WERI-Rb-1 (cell line): ENCODE results near the gene TBC1D13.
"Not testable (repeated sequence)": the region's sequence is repeated elsewhere in the genome, so short reads cannot be mapped to it uniquely, and the experiment has no call there.

ENCODE experiments used
- DNase-seq: peaks from one replicate; pipeline ENCODE4 v3.0.0-alpha.2; 2020
- H3K27ac ChIP-seq: fragments of 250-450 bp; sonication (Bioruptor Pico); 2 replicates; pipeline ENCODE4 v1.5.1; 2020; ENCODE audit warnings: mild to moderate bottlenecking, moderate library complexity
- H3K27me3 ChIP-seq: fragments of 250-450 bp; sonication (Bioruptor Pico); 2 replicates; pipeline ENCODE4 v1.5.1; 2021; ENCODE audit warnings: mild to moderate bottlenecking, low read depth, moderate library complexity; ENCODE audit not compliant: insufficient read depth, severe bottlenecking
- H3K36me3 ChIP-seq: fragments of 250-450 bp; sonication (Bioruptor Pico); 2 replicates; pipeline ENCODE4 v1.5.1; 2020; ENCODE audit warnings: mild to moderate bottlenecking, moderate library complexity
- H3K4me3 ChIP-seq: 2 replicates; pipeline ENCODE4 v1.5.1; 2011; ENCODE audit warnings: low read depth, mild to moderate bottlenecking, control low read depth, low read length
- H3K9me3 ChIP-seq: fragments of 250-450 bp; sonication (Bioruptor Pico); 2 replicates; pipeline ENCODE4 v1.5.1; 2021; ENCODE audit warnings: mild to moderate bottlenecking, moderate library complexity; ENCODE audit not compliant: severe bottlenecking
- CTCF ChIP-seq: IDR thresholded peaks from 2 replicates; pipeline ENCODE4 v1.5.1; 2011; ENCODE audit warnings: low read depth, mild to moderate bottlenecking, control low read depth, inconsistent platforms, low read length

Gene TBC1D13

GRCh38 chr9:128792134-128792533, 5.1 kb downstream of the TBC1D13 start:
- no peak for DNase-seq
- no peak overlapping the region for H3K4me3 ChIP-seq
- no peaks in the 10 kb centered on the region for H3K27me3 ChIP-seq
- no peak for TF ChIP-seq CTCF
- peaks cover 72% of the 10 kb centered on the region for H3K36me3 ChIP-seq
- no peaks in the 10 kb centered on the region for H3K9me3 ChIP-seq
- no peak overlapping the region for H3K27ac ChIP-seq

- no peak for TF ChIP-seq CTCF
- no peak for DNase-seq
- Histone ChIP-seq H3K9me3 (no peaks in the 10 kb centered on the region), H3K36me3 (peaks cover 82% of the 10 kb centered on the region), H3K4me3 (no peak overlapping the region), H3K27ac (no peak overlapping the region), H3K27me3 (no peaks in the 10 kb centered on the region)
Measured at GRCh38 chr9:128792978-128793686, 6.1 kb downstream of the TBC1D13 start.

DNA sequence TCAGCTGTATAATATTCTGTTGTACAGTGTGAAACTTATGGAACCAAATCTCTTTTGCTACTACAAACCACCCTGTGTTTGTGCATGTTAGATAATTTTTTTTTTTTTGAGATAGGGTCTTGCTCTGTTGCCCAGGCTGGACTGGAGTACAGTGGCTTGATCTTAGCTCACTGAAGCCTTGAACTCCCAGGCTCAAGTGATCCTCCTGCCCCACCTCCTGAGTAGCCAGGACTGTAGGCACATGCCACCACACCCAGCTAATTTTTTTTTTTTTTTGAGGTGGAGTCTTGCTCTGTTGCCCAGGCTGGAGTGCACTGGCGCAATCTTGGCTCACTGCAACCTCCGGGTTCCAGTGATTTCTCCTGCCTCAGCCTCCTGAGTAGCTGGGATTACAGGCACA, 7.9 kb downstream of the TBC1D13 start:
- H3K4me3 ChIP-seq, DNase-seq, H3K9me3 ChIP-seq, H3K27me3 ChIP-seq, H3K27ac ChIP-seq: not testable (repeated sequence)
- H3K36me3 ChIP-seq: peaks cover 92% of the 10 kb centered on the region

- TF ChIP-seq CTCF: no peak
- Histone ChIP-seq H3K9me3 (no peaks in the 10 kb centered on the region), H3K27me3 (no peaks in the 10 kb centered on the region), H3K27ac (no peak overlapping the region), H3K4me3 (no peak overlapping the region), H3K36me3 (peaks cover 88% of the 10 kb centered on the region)
- no peak for DNase-seq
Measured at GRCh38 chr9:128798896-128799295, 11.8 kb downstream of the TBC1D13 start.

DNA sequence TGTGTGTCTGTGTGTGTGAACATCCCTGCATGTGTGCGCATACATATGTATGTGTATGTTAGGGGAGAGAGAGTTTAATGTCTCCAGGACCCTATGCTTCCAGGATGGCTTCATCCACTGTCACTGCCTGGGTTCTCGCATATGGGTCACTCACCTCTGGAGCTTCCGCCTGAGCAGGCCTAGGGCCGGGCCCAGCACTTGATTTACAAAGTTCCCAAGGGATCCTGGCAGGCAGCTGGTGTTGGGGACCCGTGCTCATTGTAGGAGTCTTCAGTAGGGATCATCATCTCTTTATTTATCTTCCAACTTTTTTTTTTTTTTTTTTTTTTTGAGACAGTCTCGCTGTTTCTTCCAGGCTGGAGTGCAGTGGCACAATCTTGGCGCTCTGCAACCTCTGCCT, 13.0 kb downstream of the TBC1D13 start:
- no peak overlapping the region for H3K4me3 ChIP-seq
- H3K27ac ChIP-seq: no peak overlapping the region
- H3K27me3 ChIP-seq: no peaks in the 10 kb centered on the region
- peaks cover 87% of the 10 kb centered on the region for H3K36me3 ChIP-seq
- no peak for DNase-seq
- H3K9me3 ChIP-seq: no peaks in the 10 kb centered on the region
- no peak for TF ChIP-seq CTCF

- H3K27ac ChIP-seq: no peak overlapping the region
- TF ChIP-seq CTCF: no peak
- DNase-seq: no peak
Measured at GRCh38 chr9:128802482-128802881, 15.4 kb downstream of the TBC1D13 start.

More at GRCh38 chr9:128802482-128802881, 15.4 kb downstream of the TBC1D13 start:
- Histone ChIP-seq H3K36me3 (peaks cover 90% of the 10 kb centered on the region), H3K4me3 (no peak overlapping the region), H3K27me3 (no peaks in the 10 kb centered on the region), H3K9me3 (no peaks in the 10 kb centered on the region)
